ENCODE data around the gene SRBD1. TPM values are rescaled to one million over a fixed set of nuclear protein-coding genes. Genes with fewer than 3 reads are reported as not detected.

SRBD1 gene
- total RNA-seq, 1 donor from 2014 or later, result 19.3 TPM

- peaks cover 18% of the 10 kb centered on the region for H3K27me3 Mint-ChIP-seq (ENCODE audit: low read depth)
- H3K36me3 Mint-ChIP-seq, result no peaks in the 10 kb centered on the region
- H3K4me1 Mint-ChIP-seq, result peaks cover 32% of the 10 kb centered on the region
- H3K4me3 Mint-ChIP-seq, result peak within 1 kb of the TSS; percentile 93
- H3K9me3 Mint-ChIP-seq, result no peaks in the 10 kb centered on the region
- TF ChIP-seq CTCF (IDR thresholded peaks at IDR 0.05; ENCODE audit: unreplicated experiment), result no peak
- peak in 1 of 2 experiments; percentile 53 for DNase-seq (ENCODE audit: low spot score in 2 of 2, unreplicated experiment in 2 of 2)
- peak within 1 kb of the TSS; percentile 96 for H3K27ac Mint-ChIP-seq
Measured at GRCh38 chr2:45651415-45652089, 40.5 kb upstream of the SRBD1 start, which contains the start of gene PRKCE. PRKCE (plus strand) TSS chr2:45651675.

GRCh38 chr2:45650851-45651414, 39.9 kb upstream of the SRBD1 start:
- no peak for TF ChIP-seq CTCF (IDR thresholded peaks at IDR 0.05; ENCODE audit: unreplicated experiment)
- no peaks in the 10 kb centered on the region for H3K36me3 Mint-ChIP-seq
- H3K27me3 Mint-ChIP-seq (ENCODE audit: low read depth), result peaks cover 18% of the 10 kb centered on the region
- peak overlapping the region; percentile 93 for H3K4me3 Mint-ChIP-seq
- peak overlapping the region; percentile 96 for H3K27ac Mint-ChIP-seq
- peaks cover 32% of the 10 kb centered on the region for H3K4me1 Mint-ChIP-seq
- DNase-seq (ENCODE audit: low spot score in 2 of 2, unreplicated experiment in 2 of 2), result peak; percentile 81 to 91
- no peaks in the 10 kb centered on the region for H3K9me3 Mint-ChIP-seq

GRCh38 chr2:45649858-45650811, 39.1 kb upstream of the SRBD1 start:
- H3K9me3 Mint-ChIP-seq, result no peaks in the 10 kb centered on the region
- H3K27me3 Mint-ChIP-seq (ENCODE audit: low read depth), result peaks cover 20% of the 10 kb centered on the region
- H3K27ac Mint-ChIP-seq, result peak overlapping the region; percentile 87
- TF ChIP-seq CTCF (IDR thresholded peaks at IDR 0.05; ENCODE audit: unreplicated experiment), result no peak
- H3K4me3 Mint-ChIP-seq, result peak overlapping the region; percentile 93
- peak; percentile 27 to 64 for DNase-seq (ENCODE audit: low spot score in 2 of 2, unreplicated experiment in 2 of 2)
- peaks cover 32% of the 10 kb centered on the region for H3K4me1 Mint-ChIP-seq
- H3K36me3 Mint-ChIP-seq, result no peaks in the 10 kb centered on the region

- H3K36me3 Mint-ChIP-seq, result no peaks in the 10 kb centered on the region
- H3K27me3 Mint-ChIP-seq (ENCODE audit: low read depth), result peaks cover 20% of the 10 kb centered on the region
- H3K4me3 Mint-ChIP-seq, result peak overlapping the region; percentile 93
- DNase-seq (ENCODE audit: low spot score in 2 of 2, unreplicated experiment in 2 of 2), result no peak
- peaks cover 31% of the 10 kb centered on the region for H3K4me1 Mint-ChIP-seq
- H3K27ac Mint-ChIP-seq, result peak overlapping the region; percentile 73
- no peaks in the 10 kb centered on the region for H3K9me3 Mint-ChIP-seq
- TF ChIP-seq CTCF (IDR thresholded peaks at IDR 0.05; ENCODE audit: unreplicated experiment), result no peak
Measured at GRCh38 chr2:45649462-45649857, 38.4 kb upstream of the SRBD1 start.

- Mint-ChIP-seq H3K27me3 (ENCODE audit: low read depth) (peaks cover 25% of the 10 kb centered on the region), H3K27ac (no peak overlapping the region), H3K9me3 (no peaks in the 10 kb centered on the region), H3K36me3 (no peaks in the 10 kb centered on the region), H3K4me1 (peaks cover 23% of the 10 kb centered on the region), H3K4me3 (no peak overlapping the region)
- no peak for TF ChIP-seq CTCF (IDR thresholded peaks at IDR 0.05; ENCODE audit: unreplicated experiment)
- no peak for DNase-seq (ENCODE audit: low spot score in 2 of 2, unreplicated experiment in 2 of 2)
Measured at GRCh38 chr2:45648636-45649035, 37.6 kb upstream of the SRBD1 start.

All from mesothelial cell of epicardium (in vitro differentiated cells).